ENCODE measurements around the gene SH2D1B.

SH2D1B gene

DNA sequence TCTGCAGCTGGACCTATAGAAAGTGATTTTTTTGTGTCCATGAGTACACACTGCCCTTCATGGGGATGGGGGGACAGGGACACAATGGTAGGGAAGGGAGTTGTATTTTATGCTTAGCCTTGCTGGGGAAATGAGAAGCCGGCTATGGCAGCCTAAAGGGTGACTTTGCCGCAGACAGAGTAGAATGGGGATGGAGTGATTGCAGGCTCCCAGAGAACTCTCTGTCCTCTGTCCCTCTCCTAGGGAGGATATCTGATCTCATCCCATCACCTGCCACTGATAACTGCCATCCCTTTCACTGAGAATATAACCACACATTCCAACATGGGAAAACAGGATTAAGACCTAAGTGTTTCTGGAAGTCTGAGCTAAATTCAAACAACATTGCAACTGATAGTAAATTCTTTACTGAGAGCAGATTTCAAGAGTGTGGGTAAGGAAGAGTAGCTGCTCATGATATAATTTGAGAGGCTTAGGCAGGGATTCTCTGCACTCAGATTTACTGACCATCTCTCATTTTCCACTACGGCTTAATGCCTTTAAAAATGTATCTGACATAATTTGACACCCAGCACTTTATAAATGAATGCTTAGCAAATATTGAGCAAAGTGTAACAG, 13.9 kb downstream of the SH2D1B start:
- DNase-seq = no peak

DNA sequence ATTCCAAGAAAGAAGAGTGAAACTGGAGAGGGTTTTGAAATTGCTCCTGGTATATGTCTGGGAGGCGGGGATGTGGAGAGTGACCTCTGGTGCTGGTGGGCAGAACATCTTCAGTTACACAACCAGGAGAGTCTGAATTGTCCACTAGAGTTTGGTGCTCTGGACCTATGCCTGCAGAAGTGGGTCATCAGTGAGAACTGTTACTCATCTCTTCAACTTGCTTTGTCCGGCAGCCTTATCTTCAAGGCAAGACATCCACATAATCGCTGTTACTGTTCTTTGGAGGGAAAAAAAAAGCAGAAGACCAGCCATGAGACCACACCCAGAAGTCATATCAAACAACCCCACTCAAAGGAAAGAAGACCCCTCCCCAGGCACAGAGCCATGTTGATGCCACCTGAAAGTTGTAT, 14.9 kb downstream of the SH2D1B start:
- DNase-seq = no peak

DNA sequence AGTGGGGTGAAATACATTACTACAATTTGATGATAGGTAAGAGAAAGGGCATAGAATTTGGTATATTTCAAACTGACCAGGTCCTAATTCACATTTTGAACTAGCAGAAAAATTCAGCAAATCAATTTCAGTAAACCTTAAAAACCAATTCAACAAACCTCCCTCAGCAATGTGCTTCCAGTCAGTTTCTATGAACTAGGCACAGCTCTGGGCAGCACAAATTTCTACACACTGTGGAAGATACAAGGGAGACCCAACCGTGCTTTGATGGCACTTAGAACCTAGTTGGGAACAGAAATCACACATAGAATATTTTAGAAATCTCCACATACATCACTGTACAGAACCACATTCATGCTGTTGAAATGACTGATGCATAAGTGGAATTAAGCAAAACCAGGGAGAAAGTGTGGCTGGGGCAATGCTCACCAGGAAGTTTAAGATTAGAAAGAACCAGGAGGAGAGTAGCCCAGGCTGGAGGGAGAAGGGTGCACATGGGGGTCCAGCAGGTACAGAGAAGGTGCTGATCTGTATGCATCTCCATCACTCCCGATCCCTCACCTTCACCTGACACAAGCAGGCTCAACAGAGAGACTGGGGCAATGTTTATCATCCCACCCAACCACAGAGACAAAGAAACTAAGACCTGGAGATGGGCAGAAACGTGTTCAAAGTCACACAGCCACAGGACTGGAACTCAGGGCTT, 15.6 kb downstream of the SH2D1B start:
- no peak for DNase-seq

DNA sequence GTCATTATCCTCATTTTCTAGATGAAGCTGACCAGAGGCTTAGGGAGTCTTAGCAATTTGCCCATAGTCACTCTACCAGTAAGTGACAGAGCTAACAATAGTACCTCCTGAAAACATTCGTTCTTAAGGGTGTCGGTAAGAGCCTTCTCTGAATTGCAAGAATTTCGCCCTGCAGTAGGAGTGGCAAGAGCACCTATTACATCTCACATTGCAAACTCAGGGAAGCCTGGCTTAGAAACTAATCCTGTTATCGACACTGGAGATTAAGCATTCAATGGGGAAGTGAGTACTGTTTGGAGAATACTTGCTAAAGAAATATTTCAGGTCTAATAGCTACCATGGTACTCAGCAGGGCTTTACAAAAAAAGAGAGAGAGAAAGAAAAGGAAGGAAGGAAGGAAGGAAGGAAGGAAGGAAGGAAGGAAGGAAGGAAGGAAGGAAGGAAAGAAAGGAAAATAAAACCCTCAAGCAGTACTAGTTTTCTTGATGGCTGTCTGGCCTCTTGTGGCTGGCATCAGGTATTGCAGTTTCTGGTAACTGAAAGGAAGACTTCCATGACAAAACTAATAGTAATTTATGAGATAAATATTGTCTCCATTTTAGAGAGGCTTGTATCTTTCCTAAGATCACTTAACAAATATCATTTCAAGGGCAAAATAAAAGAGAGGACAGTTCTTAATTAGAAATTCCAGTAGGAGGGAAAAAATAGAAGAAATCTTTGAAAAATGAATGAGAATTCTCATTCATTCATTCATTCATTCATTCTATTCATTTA, 20.0 kb downstream of the SH2D1B start:
- peak; percentile 8 for DNase-seq

DNA sequence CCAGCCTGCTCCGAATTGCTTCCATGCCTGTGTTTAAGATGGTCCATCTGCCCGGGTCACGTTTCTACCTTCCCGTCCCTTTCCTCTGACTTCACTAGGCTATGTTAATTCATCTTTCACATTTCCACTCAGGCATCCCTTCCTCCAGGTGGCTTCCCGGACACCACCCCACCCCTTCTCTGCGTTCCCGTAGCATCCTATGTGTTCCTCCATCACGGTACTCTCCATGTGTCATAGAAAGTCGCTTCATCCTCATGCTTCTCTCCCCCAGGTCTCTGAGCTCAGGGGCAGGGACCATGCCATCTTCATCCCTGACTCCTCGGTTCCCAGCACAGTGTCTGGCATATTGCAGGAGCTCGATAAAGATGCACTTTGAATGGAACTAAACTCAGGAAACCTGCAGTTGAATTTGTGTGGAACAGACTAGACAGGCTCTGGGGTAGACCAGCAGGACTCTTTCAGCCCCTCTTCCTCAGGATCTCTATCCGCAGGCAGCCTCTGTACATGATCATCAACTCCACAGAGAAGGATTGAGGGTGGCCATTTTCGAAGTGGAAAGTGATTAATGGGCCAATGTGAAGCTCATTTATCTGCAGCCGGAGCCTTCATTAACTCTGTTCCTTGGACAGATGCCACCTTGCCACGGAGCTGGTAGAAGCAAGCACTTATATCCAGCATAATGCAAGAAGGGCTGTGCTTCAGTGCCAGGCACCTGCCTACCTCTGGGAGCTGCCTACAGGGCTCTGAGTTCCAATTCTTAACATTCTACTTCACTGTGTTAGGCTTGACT, 21.3 kb downstream of the SH2D1B start:
- DNase-seq = no peak

DNA sequence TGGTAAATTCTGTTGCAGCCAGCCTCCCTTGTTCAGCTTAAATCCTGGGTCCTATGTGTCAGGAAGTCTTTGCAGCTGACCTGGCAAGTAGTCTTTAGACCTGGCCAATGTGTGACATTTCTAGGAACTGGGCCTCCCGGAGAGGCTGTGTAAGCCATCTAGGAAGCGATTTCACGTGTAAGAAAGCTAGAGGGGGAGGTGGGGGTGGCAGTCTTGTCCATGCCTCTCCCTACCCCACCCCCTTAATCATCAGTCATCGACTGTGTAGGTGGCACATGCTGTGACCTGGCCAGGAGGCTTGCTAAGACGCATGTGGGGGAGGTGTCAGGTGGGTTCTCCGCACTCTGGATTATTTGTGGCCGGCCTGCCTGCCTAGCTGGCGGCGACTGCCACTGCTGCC, 22.0 kb downstream of the SH2D1B start:
- no peak for DNase-seq

DNA sequence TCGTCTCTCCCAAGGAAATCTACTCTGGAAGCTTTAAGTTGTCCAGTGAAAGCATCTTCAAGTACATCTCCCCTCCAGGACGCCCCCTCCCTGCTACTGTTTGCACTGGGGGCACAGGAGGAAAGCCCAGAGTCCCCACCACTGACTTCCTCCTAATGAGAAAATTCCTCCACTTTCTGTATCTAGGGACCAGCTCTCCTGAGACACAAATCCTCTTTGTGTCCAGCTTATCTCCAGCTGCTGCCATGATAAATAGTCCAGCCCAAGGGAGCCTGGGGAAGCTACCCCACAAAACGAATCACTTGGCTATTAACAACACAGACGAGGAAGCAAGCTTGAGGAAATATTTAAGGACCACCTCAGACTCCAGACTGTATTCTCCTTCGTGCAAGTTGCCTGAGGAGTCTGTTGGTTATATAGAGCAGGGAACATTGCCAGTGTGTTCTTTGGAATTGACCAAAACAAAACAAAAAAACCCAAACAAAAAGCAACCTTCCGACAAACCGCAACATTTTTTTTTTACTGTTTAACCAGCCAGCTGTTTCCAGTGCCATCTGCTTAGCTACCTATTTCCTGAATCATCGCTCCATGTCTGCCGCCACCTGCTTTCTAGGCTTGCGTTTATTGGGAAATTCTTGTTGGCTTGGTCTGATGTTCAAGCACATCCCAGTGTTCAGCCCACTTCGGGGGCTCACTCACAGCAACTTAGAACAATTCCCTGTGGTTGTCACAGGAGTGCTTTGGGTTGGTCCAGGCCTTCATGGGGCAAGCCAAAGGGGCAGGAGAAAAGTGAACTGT, 22.7 kb downstream of the SH2D1B start:
- no peak for DNase-seq

DNA sequence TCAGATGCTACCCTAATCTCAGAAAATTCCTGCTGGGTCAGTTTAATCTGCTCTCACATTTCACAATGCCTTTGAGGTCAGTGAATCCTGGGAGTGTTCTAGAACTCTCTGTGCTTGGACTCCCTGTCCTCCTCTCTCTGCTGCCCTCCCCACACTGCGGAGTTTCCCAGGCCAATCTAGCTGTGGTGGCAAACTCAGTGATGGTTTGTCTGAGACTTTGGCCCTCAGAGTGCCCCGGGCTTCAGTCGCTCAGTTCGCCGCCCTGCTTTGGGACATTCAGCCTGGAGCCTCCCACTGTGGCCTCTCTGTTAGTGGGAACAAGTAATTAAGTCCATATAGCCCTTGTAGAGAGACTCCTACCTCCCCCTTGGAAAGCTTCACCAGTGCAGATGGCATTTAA, 23.3 kb downstream of the SH2D1B start:
- no peak for DNase-seq

DNA sequence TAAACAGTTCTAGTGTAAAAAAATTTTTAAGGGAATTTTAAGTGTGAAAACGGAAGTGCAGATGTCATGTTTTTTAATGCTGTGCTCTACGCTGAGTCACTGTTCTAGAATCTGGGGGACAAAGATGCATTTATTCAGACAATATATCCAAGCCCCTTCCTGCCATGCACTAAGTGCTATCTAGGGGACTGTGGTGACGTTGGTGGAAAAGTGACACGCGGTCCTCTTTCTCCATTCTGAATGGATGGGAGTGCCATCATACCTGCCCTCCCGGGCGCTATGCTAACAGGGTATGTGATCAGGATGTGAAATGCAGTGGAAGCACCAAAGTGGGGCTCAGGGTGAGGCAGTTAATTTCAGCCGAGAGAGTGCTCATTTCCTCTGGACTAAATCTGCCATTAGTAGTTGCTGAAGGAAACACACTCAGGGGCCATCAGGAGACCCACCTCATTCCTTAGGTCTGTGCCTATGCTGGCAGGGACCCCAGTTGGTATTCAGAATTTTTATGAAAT, 23.8 kb downstream of the SH2D1B start:
- no peak for DNase-seq

DNA sequence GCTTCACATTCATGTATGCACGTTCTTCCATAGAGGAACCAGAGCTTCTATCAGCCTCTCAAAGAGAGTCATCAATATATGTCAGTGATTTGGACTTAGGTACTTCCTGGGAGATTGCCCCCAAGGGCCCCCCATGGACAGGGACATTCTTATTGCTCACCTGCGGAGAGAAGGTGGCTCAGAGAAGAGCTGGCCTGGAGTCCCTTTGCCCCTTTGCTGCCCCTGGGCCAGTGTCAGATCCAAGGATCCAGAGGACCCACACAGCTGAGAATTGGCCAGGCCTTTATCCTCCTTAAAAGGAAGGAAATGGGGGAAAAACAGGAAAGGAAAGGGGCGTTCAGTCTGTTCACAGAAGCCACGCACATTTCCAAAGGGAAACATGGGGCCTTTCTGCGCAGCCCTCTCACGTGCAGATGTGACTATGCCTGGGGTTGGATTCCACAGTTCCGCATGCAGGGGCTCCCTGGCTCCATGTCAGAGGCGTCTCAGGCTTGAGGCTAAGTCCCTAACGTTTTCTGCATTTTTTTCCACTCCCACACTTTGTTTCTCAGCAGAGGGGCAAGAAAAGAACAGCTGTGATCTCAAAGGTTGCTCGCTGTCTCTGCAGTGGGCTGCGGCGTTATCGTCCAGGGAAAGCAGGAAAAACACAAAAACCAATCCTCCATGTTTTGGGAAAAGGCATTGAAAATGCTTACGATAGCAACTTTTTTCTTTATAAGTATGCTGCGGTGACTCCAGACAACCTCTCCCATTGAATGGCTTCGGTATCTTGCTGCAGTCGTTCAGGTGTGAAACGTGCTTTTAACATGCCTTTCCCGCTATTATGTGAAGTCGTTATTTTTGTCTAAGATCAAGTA, 24.5 kb downstream of the SH2D1B start:
- DNase-seq = no peak

DNA sequence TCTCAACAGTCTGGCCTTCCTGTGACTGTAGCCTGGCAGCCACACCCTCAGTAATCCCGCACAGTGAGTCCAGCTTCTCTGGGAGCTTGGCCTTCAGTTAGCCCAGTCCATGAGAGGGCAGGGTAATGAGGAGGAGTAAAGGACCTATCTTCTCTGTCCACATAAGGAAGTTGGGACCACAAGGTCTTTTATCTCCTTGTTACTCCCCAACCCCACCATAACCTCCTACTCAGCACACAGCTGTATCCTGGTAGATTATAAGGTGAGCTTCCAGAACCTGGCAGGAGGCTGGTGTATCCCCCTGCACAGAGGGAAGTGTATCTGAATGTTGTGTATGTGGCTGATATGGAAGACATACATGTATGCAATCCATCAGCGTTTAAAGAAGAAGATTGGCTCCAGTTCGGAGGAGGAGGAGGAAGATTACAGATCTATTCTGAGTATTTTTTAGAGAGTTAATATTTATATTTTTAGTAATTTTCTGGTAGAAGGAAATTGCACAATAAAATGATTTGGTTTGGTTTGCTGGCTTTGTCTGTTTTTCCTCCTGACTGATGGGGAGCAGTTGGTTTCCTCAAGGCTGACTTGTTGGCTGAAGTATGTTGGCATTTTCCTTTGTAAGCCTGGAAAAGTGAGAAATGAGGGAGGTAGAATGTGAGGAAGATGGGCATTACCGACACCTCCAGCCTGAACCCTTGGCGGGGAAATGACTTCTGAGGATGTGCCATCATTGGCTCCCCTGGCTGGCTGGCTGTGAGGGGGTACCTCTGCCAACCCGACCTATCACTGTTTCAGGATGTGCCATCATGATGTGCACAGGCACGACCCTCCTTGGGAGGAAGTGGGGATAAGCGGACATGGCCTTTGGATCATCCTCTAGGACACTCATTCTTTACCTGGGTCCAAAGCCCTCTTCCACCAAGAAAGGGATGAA, 25.4 kb downstream of the SH2D1B start:
- no peak for DNase-seq

DNA sequence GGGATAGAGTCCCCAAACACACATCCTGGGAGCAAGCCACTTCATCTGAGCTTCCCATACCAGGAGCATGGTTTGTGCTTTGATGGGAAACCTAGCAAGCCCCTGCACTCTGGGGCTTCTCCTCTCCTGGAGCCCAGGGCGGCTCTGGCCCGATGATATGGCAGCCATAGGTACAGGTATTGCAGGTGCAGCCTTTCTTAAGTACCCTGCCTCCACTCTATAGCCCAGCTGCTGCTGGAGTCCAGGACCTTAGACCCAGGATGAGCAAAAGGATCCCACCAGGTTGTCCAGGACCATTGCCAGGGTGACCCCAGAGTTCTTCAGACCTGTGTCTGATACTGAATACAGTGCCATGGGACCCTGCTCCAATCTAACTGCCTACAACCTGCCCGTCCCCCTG, 26.2 kb downstream of the SH2D1B start:
- DNase-seq = no peak

DNA sequence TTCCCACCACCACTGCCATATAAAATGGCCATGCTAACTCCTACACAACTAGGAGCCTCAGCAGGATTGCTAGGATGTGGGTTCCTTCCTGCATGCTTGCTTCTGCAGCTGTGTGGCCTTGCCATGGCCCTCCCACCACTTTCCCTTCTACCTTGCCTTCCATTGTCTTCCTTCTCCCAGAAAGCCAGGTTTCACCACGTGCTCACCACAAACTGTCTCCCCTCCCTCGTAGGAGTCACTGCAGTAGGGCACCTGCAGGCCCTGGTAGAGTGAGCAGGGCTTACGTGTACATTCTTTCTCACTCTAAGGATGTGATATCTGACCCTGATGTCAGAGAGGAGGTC, 26.7 kb downstream of the SH2D1B start:
- no peak for DNase-seq

DNA sequence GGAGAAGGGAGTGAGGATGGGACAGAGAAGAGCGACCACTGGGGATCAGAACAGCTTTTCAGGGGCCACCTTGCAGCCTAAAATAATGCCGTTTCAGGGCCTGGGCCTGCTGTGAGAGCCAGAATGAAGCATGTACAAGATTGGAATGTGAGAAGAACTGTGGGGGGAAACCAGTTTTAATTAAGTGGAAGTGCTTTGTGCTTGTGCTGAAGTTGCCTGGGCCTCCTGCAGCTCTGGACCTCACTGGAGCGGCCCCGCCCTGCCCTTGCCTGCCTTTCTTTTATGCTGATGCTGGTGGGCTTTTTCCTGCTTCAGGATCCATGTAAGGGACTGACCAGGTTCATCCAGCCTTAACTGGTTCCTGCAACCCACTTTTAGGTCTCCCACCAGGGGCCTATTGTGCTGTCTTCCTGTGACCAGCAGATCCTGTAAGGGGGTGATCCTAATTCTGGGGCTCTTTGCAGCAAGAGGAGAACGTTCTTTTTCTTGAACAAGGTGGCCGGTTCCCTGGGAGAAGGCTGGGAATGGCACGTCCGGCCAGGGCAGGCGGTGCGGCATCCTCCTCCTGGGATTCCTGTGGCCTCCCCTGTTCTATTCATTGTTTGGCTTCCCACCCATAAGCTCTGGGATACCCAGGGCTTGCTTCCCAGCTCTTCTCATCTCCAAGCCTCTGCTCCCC, 27.2 kb downstream of the SH2D1B start:
- DNase-seq = no peak

DNA sequence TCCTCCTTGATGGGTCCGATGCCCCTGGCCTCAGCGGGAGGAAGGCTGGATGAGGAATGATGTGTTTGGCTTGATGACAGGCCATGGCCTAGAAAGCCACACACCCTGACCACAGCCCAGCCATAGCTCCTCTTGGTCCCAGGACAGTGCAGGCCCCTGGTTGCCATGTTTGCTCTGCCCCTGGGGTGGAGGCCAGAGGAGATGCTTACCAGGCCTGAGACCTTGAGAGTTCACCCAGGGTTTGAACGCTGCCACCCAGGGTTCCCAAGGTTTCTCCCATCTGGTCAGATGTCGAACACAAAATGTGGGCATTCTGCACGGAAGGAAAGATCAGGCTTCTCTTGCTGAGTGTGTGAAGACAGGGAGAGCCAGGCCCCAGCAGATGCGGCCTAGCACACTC, 27.8 kb downstream of the SH2D1B start:
- no peak for DNase-seq

DNA sequence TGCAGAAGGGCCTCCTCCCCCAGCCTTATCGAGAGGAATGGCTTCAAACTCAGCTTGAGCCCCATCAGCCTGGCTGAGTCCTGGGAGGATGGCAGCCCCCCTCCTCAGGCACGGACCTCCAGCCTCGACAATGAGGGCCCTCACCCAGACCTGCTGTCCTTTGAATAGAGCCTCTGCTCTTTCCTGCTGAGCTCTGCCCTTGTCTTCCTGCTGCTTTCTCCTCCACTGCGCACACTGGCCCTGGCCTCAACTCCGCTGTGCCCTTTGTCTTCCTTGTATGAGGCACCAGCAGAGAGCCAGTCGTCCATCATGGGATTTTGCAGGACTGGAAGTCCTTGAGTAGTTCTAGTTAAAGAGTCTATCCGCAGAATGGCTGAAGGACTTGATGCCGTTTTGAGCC, 28.4 kb downstream of the SH2D1B start:
- DNase-seq = no peak

DNA sequence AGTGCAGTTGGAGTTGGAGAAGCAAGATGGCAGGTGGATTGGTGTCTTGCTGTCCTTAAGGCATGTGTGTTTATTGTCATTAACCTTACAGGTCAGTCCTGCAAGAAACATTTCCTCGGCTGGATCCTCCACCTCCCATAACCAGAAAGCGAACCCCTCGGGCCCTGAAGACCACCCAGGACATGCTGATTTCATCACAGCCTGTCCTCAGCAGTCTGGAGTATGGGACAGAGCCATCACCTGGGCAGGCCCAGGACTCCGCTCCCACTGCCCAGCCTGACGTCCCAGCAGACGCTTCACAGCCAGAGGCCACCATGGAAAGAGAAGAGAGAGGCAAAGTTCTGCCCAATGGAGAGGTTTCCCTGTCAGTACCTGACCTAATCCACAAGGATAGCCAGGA, 28.8 kb downstream of the SH2D1B start:
- no peak for DNase-seq

DNA sequence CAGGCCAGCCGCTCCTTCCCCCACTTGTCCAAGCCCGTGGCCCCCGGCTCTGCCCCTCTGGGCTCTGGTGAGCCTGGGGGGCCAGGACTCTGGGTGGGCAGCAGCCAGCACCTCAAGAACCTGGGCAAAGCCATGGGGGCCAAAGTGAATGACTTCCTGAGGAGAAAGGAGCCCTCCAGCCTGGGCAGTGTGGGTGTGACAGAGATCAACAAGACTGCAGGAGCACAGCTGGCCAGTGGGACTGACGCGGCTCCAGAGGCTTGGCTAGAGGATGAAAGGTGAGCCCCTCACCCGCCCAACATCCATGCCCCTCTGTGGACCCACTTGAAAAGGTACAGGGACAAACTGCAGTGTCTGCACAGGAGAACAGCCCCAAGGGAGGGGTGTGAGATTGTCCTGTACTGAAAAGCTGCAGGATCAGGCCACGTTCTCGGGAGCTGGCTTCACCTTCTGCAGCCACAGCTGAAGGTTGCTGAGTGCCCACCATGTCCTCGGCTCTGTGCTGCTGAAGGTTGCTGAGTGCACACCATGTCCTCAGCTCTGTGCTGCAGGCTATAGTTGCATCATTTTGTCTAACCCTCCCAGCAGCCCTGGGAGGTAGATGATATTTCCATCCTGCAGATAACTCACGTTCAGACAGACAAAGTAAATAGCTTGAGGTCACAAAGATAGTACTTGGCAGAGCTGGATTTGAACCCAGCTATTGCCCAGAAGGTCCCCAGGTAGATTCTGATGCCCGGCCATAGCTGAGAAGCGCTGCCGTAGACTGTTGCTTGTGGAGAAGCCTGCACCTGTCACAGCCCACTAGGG, 29.8 kb downstream of the SH2D1B start:
- DNase-seq = no peak

DNA sequence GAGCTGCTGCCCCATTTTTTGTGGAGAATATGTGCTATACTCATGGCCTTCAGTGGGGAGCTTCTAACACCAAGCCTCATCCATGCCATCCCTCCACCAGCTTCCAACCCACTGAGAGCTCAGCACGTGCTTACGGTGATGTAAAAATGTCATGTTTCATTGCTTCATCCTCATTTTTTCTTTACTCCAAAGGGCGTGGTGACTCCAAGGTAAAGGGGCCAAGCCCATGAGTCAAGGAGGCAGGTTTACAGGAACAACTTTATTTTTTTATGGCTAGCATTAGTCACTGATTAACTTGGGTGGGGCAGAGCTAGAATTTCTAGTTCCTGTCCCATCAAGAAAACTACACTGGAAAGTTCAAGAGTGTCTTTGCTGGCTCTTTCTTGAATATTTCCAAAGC, 30.6 kb downstream of the SH2D1B start, which contains the start of gene C1orf226:
TSS of gene C1orf226 (plus strand) at position 346 of the 400 bp plus-strand sequence. CDS start 174 bp downstream, outside the sequence.
- DNase-seq = no peak

Measured in amniotic stem cell (primary cell).